SW480 (cell line): Measurements from ENCODE around the gene TAF11L7.
"Not testable (repeated sequence)": the region's sequence is repeated elsewhere in the genome, so short reads cannot be mapped to it uniquely, and the experiment has no call there.

Source experiments
- DNase-seq: peaks from one replicate; pipeline ENCODE4 v3.0.0-alpha.2; 2016; ENCODE audit warnings: low spot score

TAF11L7 gene

GRCh38 chr5:17585658-17586057, at the start of gene TAF11L7:
TSS of gene TAF11L7 (minus strand) at chr5:17585758.
- DNase-seq = not testable (repeated sequence)

- no peak for DNase-seq
Observed at GRCh38 chr5:17634160-17634559, 48.6 kb upstream of the TAF11L7 start, which contains the start of gene TAF11L14. TSS of gene TAF11L14 (plus strand) at chr5:17634460.

GRCh38 chr5:17631788-17632187, 46.2 kb upstream of the TAF11L7 start, which contains the start of gene TAF11L13:
TSS of gene TAF11L13 (plus strand) at chr5:17632088.
- not testable (repeated sequence) for DNase-seq

- DNase-seq = no peak
Observed at GRCh38 chr5:17625686-17626085, 40.1 kb upstream of the TAF11L7 start.

- DNase-seq = no peak
Observed at GRCh38 chr5:17620627-17621026, 35.1 kb upstream of the TAF11L7 start.

GRCh38 chr5:17619354-17619753, 33.8 kb upstream of the TAF11L7 start:
- peak; percentile 31 for DNase-seq

GRCh38 chr5:17614872-17615605, 29.5 kb upstream of the TAF11L7 start:
- no peak for DNase-seq

GRCh38 chr5:17610092-17610491, 24.5 kb upstream of the TAF11L7 start, which contains the start of gene TAF11L12:
TSS of gene TAF11L12 (plus strand) at chr5:17610392.
- DNase-seq = not testable (repeated sequence)

GRCh38 chr5:17607461-17607860, 21.9 kb upstream of the TAF11L7 start:
- DNase-seq = not testable (repeated sequence)

GRCh38 chr5:17604951-17605350, 19.4 kb upstream of the TAF11L7 start:
- no peak for DNase-seq

- not testable (repeated sequence) for DNase-seq
Observed at GRCh38 chr5:17603880-17604279, 18.3 kb upstream of the TAF11L7 start, which contains the start of gene TAF11L11. TSS of gene TAF11L11 (plus strand) at chr5:17604183.

- not testable (repeated sequence) for DNase-seq
Observed at GRCh38 chr5:17597728-17598127, 12.2 kb upstream of the TAF11L7 start, which contains the start of gene TAF11L10. TSS of gene TAF11L10 (minus strand) at chr5:17597828.

GRCh38 chr5:17594255-17594654, 8.7 kb upstream of the TAF11L7 start, which contains the start of gene TAF11L9:
TSS of gene TAF11L9 (minus strand) at chr5:17594394.
- not testable (repeated sequence) for DNase-seq

GRCh38 chr5:17590860-17591259, 5.3 kb upstream of the TAF11L7 start, which contains the start of gene TAF11L8:
TSS of gene TAF11L8 (minus strand) at chr5:17590960.
- not testable (repeated sequence) for DNase-seq
